ENCODE measurements around the gene MRPL34.

GRCh38 chr19:17303167-17303939 is 2.3 kb upstream of the MRPL34 start, which contains the start of gene ABHD8:
- TF ChIP-seq, protein P1, sequence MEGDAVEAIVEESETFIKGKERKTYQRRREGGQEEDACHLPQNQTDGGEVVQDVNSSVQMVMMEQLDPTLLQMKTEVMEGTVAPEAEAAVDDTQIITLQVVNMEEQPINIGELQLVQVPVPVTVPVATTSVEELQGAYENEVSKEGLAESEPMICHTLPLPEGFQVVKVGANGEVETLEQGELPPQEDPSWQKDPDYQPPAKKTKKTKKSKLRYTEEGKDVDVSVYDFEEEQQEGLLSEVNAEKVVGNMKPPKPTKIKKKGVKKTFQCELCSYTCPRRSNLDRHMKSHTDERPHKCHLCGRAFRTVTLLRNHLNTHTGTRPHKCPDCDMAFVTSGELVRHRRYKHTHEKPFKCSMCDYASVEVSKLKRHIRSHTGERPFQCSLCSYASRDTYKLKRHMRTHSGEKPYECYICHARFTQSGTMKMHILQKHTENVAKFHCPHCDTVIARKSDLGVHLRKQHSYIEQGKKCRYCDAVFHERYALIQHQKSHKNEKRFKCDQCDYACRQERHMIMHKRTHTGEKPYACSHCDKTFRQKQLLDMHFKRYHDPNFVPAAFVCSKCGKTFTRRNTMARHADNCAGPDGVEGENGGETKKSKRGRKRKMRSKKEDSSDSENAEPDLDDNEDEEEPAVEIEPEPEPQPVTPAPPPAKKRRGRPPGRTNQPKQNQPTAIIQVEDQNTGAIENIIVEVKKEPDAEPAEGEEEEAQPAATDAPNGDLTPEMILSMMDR (IDR thresholded peaks at IDR 0.05; ENCODE audit: low read length), result 0 out of 2 replicates have a peak, but pooled peaks have one; percentile 20
- no peak for TF ChIP-seq EZH2 (IDR thresholded peaks at IDR 0.05; ENCODE audit: borderline replicate concordance, low read length)

All from OCI-LY1 (cell line).